ENCODE results near the gene SCUBE3.

Gene SCUBE3

DNA sequence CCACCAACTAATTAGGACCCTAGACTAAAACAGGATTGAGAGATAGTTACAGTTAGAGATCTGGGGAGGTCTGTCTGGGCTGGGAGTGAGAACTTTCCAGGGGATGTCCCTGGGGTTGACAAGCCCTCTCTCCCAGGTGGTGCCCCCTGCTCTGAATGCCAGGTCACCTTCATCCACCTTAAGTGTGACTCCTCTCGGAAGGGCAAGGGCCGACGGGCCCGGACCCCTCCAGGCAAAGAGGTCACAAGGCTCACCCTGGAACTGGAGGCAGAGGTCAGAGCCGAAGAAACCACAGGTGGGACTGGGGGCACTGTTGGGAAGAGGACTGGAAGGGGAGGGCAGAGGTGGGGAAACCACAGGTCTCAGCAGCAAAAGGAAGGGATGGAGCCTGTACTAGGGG lies 28.7 kb downstream of the SCUBE3 start:
- DNase-seq: no peak

DNA sequence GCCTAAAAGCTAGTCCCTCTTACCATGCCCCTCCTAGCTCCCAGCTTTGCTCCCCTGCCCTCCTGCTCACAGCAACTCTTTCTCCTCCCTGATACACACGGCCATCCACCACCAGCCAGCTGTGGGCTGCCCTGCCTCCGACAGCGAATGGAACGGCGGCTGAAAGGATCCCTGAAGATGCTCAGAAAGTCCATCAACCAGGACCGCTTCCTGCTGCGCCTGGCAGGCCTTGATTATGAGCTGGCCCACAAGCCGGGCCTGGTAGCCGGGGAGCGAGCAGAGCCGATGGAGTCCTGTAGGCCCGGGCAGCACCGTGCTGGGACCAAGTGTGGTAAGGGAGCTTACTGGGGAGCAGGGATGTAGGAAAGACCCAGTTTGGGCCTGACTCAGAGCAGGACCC lies 29.1 kb downstream of the SCUBE3 start:
- DNase-seq: no peak

GRCh38 chr6:35243386-35243958 lies 29.7 kb downstream of the SCUBE3 start:
- no peak for DNase-seq

DNA sequence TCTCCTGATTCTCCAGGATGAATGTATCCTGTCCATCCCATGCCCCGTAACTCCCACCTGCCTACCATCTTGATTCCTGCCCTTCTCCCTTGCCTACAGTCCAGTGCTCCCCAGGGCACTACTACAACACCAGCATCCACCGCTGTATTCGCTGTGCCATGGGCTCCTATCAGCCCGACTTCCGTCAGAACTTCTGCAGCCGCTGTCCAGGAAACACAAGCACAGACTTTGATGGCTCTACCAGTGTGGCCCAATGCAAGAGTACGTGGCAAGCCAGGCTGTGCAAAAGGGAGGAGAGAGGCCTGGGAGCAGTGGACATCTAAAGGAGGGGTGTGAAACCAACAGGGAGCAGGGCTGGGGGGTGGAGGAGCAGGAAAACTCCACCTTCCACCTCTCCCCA lies 30.8 kb downstream of the SCUBE3 start:
- no peak for DNase-seq

DNA sequence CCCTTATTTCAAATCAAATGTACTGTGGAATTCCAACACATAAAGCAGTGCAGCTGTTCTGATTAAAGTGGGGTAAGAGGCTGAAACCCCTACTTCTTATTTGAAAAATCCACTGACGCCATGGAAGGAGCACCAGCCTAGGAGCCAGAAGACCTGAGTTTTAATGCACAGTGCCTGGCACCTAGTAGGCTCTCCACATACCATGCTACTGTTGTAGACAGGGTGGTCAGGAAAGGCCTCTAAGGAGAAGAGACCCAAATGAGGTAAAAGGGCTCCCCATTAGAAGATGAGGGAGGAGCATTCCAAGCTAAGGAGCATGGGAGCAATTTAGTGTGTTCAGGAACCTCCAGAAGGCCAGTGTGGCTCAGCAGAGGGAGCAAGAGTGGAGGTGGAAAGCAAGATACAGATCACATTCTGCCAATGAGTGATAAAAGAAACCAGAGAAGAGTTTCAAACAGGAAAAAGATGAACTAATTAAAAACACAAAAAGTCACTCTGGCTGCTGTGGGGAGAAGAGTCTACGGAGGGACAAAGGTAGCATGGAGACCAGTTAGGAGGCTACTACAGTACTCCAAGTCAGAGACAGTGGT lies 34.0 kb downstream of the SCUBE3 start:
- no peak for DNase-seq

DNA sequence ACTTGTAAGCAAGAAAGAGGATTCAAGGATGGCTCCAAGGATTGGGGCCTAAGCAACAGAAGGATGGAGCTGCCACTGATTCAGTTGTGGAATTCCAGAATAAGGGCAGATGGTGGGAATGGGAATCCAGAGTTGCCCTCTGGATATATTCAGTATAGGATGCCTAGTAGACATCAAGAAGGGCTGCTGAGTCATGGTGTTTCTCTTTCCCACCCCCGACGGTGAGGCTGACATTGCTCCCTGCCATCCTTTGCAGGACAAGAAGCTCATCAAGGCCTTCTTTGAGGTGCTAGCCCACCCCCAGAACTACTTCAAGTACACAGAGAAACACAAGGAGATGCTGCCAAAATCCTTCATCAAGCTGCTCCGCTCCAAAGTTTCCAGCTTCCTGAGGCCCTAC lies 34.5 kb downstream of the SCUBE3 start:
- no peak for DNase-seq

- no peak for DNase-seq
Measured at GRCh38 chr6:35248965-35249364, 35.2 kb downstream of the SCUBE3 start.

DNA sequence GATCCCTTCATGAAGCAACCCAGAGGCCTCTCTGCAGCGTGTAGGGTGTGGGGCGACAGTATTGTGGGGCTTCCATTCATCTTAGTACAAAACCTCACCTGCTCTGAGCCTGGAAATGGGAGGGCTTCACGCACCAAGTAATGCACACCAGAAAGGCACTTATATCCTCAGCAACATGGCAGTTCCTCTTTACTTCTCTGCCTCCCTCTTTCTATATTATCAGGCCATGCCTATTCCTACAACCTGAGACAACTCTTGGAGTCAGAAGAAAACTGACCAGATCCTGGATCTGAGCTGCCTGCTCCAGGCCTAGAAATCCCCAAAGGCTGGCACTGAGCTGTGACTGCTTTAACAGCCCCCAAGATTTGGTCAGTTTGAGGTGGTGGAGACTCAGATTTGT lies 38.2 kb downstream of the SCUBE3 start:
- DNase-seq: no peak

DNA sequence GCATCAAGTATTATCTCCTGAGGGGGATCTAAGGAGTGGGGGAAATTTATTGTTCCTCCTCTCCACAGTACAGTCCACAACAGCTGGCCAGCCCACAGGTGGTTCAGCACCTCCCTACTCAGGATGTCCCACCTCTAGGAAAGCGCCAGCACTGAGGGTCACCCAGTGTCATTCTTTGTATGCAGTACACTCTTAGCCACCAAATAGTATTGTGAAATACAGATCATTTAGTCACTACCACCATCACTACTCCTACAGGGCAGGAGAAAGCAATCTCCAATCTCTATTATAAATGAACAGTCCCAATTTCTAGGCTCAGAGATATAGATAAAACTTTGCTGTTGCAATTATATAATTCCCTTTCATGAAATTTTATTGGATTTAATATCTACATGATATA lies 39.5 kb downstream of the SCUBE3 start:
- DNase-seq: no peak

GRCh38 chr6:35258336-35258735 lies 44.6 kb downstream of the SCUBE3 start:
- DNase-seq: no peak

DNA sequence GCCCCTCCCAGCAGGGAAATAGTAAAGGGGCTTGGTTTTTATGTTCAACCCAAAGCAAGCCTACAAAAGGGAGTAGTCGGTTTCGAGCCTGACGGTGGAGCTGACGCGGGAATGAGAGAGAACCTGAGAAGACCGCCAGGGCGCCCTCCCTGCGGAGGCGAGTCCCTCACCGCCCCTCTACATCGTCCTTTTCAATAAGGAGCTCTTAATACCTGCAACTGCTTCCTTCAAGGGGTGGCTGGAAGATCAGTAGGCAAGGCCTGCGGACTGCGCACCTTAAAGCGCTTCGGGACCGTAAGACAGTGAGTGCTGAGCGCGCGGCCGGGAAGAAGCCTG lies 45.1 kb downstream of the SCUBE3 start:
- no peak for DNase-seq

DNA sequence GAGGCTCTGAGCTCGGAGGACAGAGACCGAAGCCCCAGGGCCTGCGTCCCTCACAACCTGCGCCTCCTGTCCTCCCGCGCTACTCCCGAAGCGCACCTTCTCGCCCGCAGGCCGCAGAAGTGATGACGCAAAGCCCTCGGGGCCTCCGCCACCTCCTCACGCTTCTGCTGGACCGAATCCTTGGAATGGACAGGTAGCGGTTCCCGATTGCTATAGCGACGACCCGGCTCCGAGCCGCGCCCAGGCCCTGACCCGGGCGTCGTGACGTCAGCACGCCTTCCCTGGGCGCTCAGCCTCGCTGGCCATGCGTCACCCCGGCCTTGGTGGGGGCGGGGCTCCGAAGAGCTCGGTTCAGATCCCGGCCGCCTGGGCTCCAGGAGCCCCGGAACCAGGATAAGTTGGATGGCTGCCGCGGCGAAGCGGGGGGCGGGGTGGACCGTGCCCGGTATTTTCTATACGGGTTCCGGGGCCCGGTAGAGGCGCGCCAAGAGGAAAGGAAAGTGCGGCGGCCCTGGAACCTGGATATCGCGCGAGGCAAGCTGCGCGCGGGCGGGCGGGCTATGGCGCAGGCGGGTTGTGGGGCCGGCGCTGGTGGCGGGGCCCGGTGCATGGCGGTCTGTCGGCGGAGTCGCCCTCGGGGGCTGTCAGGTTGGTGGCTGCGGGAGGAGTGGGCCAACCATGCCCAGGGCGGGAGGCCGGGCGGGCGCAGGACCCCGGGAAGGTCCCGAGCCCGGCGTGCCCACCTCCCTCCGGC lies 45.6 kb downstream of the SCUBE3 start, which contains the start of gene ZNF76:
TSS of gene ZNF76 (plus strand) at position 542 of the 754 bp plus-strand sequence. CDS start 21,417 bp downstream, outside the sequence.
- DNase-seq: peak; percentile 91

DNA sequence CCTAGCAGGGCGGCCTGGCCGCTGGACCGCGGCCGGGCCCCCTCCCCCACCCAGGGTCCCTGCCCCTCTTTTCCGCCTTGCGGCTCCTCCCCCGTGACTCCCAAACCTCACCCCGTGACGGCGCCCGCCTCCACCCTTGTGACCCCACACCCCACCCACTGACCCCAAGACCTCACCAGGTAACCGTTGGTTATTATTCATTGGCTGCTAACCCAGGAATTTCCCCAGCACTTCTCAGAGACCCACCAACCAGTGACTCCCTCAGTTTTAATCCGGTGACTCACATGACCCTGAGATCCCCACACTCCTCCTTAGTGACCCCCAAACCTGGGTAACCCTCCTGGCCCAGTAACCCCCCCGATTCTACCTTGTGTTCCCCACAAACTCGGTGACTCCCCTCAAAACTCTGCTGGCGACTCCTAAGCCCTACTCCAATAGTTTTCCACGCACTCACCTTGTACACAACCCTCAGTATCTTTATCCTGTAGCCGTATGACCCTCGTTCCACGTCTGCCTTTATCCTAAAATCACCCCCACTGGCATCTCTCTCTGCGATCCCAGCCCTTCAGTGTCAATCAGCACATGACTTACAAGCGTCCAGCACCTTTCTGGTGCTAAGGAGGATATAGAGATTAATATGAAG lies 46.3 kb downstream of the SCUBE3 start:
- DNase-seq: peak; percentile 22

GRCh38 chr6:35260591-35261570 lies 47.1 kb downstream of the SCUBE3 start:
- DNase-seq: no peak

DNA sequence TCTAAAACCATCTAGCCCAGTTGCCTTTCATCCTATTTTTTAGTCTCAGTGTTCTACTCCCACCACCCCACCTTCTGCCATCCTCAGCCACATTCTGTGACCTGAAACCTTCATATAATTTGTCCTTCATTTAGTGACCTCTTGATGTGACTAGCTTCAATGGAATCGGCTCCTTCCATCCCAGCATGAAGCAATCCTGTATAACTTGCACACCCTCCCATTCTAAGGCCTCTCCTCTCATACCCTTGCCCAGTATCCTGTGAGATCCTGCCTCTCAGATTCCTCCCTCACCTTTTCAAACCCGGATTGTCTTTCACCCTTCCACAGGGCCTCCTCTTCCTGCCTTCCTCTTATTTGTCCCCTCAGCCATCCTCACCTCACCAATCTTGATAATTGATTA lies 48.8 kb downstream of the SCUBE3 start:
- no peak for DNase-seq

- DNase-seq: no peak
Measured at GRCh38 chr6:35264550-35265274, 51.0 kb downstream of the SCUBE3 start.

DNA sequence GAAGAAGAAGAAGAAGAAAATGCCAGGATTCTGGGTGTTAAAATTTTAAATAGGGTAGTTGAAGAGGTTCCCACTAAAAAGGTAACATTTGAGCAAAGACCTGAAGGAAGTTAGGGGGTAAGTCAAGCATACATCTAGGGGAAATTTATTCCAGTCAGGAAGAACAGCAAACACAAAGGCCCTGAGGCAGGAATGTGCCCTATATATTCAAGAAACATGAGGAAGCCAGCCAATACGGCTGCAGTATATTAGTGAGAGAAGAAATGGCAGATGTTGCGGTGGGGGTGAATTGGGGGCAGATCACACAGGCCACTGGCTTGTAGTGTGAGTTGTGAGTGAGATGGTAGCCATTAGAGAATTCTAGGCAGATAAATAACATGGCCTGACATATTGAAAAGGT lies 51.8 kb downstream of the SCUBE3 start:
- no peak for DNase-seq

DNA sequence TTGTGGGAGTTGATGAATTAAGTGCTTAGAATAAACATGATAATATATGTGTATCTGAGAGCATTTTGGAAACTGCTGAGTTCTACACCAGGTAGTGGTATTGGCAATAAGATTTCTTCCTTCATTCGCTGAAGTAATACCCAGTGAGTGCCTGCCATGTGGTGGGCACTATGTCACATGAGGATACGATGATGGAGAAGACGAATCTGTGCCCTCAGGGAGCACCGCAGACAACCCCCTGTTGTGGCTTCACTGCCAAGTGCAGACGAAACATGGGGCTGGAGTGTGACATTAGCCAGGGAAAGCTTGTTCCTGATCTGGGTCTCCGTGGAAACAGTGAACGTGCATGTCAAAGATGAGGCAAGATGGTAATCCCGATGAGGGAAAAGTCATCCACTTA lies 53.7 kb downstream of the SCUBE3 start:
- no peak for DNase-seq

- no peak for DNase-seq
Measured at GRCh38 chr6:35267897-35268296, 54.1 kb downstream of the SCUBE3 start.

- no peak for DNase-seq
Measured at GRCh38 chr6:35272005-35272404, 58.2 kb downstream of the SCUBE3 start.

GRCh38 chr6:35273822-35274559 lies 60.2 kb downstream of the SCUBE3 start:
- DNase-seq: no peak
